Body of pancreas (tissue), 4 donors: ENCODE measurements around the gene SPATA4.

Experiments used
- CTCF ChIP-seq, 7 experiments: fragments of 450-650 bp in 4 of 7; fragments of 200-600 bp in 3 of 7; sonication (generic) in 3 of 7; IDR thresholded peaks; one replicate each; pipeline ENCODE4 v1.5.1; 2016 to 2019; ENCODE audit warnings: antibody characterized with exemption in 7 of 7
- POLR2A ChIP-seq, 3 donors: fragments of 450-650 bp; IDR thresholded peaks; one replicate each; pipeline ENCODE4 v1.6.1; 2016; ENCODE audit warnings: antibody characterized with exemption in 3 of 3, mild to moderate bottlenecking in 2 of 3

- TF ChIP-seq CTCF (IDR thresholded peaks at IDR 0.05) (no peak), POLR2A (IDR thresholded peaks at IDR 0.05) (no peak)
Measured at GRCh38 chr4:176229645-176230044, 34.3 kb upstream of the SPATA4 start.
